Lung (tissue), 12 donors: Measurements from ENCODE around the gene PLXNB3. TPM values are rescaled to one million over a fixed set of nuclear protein-coding genes. Genes with fewer than 3 reads are reported as not detected.

Experiments used
- ATAC-seq: fragments of 200-7000 bp; cut with Tn5 transposase; one replicate; pipeline ENCODE4 v1.9.1; 2020; ENCODE audit warnings: moderate number of reproducible peaks; ENCODE audit not compliant: insufficient read depth, low FRiP score
- DNase-seq, 3 donors: peaks; one replicate each; pipeline ENCODE4 v3.0.0-alpha.2; 2013 to 2017
- H3K27ac ChIP-seq, 2 donors: one replicate each; pipeline ENCODE4 v1.5.1; 2013; ENCODE audit warnings: mild to moderate bottlenecking in 2 of 2, moderate library complexity in 2 of 2, control low read depth in 1 of 2, inconsistent platforms in 1 of 2, low read depth in 1 of 2, low read length in 1 of 2
- H3K27me3 ChIP-seq, 3 donors: one replicate each; pipeline ENCODE4 v1.5.1; 2013; ENCODE audit warnings: low read length in 2 of 3; ENCODE audit not compliant: control insufficient read depth in 3 of 3, insufficient read depth in 3 of 3
- H3K36me3 ChIP-seq, 4 donors: one replicate each; pipeline ENCODE4 v1.5.1; 2013; ENCODE audit warnings: low read length in 4 of 4, mild to moderate bottlenecking in 1 of 4, moderate library complexity in 1 of 4; ENCODE audit not compliant: control insufficient read depth in 4 of 4, insufficient read depth in 4 of 4
- H3K4me1 ChIP-seq, 5 donors: one replicate each; pipeline ENCODE4 v1.5.1; 2013; ENCODE audit warnings: low read length in 5 of 5, mild to moderate bottlenecking in 2 of 5, moderate library complexity in 1 of 5; ENCODE audit not compliant: control insufficient read depth in 5 of 5, insufficient read depth in 5 of 5
- H3K4me3 ChIP-seq: one replicate; pipeline ENCODE4 v1.5.1; 2013; ENCODE audit warnings: mild to moderate bottlenecking, control low read depth, moderate library complexity
- H3K9ac ChIP-seq, 2 donors: one replicate each; pipeline ENCODE4 v1.5.1; 2013; ENCODE audit warnings: low read length in 2 of 2, control low read depth in 1 of 2; ENCODE audit not compliant: insufficient read depth in 1 of 2
- H3K9me3 ChIP-seq, 4 donors: one replicate each; pipeline ENCODE4 v1.5.1; 2013; ENCODE audit warnings: low read length in 3 of 4, mild to moderate bottlenecking in 1 of 4, moderate library complexity in 1 of 4; ENCODE audit not compliant: control insufficient read depth in 4 of 4, insufficient read depth in 3 of 4
- WGBS, 2 donors: extraction: QIAGEN DNeasy Blood & Tissue Kit; methylation state at CpG; one replicate each; pipeline ENCODE4 v1.1.7; 2013; 5-methylcytosine and 5-hydroxymethylcytosine counted together
- polyA plus RNA-seq, 2 donors: library from polyadenylated mRNA; stranded (reverse); fragments of 200-250 nt; gene quantifications; one replicate each; pipeline ENCODE4 v1.2.1, GENCODE V29; 2013
- total RNA-seq, 2 donors: library from RNA; depleted of rRNA in 1 of 2; stranded (reverse); fragments of >200 nt in 1 of 2; gene quantifications; one replicate each; pipeline ENCODE4 v1.2.1, GENCODE V29; 2014 to 2021
- TF ChIP-seq, protein P1 (sequence below): IDR thresholded peaks from 2 replicates; pipeline ENCODE4 v1.5.1; 2012; ENCODE audit warnings: mild to moderate bottlenecking; ENCODE audit errors: control extremely low read depth, extremely low read depth
- donor health status: control.
- donor health status: control.
- donor health status: Bipolar disorder and iron deficiency.
- donor health status: healthy.
- donor health status: DM: yes; HTN: yes; CAD: no.

The PLXNB3 gene
- total and polyA plus RNA-seq, 4 donors, result 1.0 to 2.6 (median 1.5) TPM

DNA sequence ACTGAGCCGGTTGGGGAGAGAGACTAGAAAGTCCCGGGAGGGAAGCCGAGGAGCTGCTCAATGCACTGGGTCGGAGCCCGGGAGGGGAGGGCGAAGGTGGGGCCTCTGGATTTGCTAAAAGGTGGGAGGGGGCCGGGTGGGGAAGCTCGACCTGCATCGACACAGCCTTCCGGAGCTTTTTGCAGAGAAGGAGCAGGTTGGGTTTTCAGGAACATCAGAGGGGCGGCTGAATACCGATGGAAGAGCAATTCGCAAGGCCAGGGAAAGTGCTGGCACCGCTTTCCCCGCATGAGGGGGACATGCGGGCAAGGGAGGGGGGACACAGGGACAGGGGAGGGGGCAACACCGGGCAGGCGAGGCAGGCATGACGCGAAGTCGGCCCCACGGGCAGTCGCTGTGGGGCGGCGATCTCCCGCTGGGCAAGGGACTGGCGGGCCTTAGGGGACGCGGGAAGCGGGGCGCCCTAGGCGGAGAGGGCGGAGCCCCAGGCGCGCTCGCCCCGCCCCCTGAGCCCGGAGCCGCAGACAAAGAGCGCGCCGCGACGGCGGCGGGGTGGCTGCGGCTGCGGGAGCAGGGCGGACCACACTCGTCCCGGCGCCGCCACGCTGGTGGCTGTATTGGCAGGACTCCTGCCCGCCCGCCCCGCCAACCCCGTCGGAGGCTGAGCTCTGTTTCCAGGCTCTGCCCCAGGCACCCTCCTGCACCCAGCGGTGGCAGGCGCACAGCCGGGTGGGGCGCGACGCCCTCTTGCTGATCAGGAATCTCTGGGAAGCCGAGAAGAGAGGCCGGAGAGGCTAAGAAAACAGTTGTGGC, 54.7 kb downstream of the PLXNB3 start:
- H3K36me3 ChIP-seq, result no peaks in the 10 kb centered on the region
- peak; percentile 59 to 75 (median 68) for DNase-seq
- ATAC-seq, result peak; percentile 42
- 20% methylated on average over 19 to 67 of the region's 67 CpGs for WGBS, 2 donors
- H3K27ac ChIP-seq, result no peak overlapping the region
- no peaks in the 10 kb centered on the region for H3K27me3 ChIP-seq
- H3K4me3 ChIP-seq, result no peak overlapping the region
- peaks cover 0 to 4% (median 0%) of the 10 kb centered on the region in 5 donors for H3K4me1 ChIP-seq
- TF ChIP-seq, protein P1, sequence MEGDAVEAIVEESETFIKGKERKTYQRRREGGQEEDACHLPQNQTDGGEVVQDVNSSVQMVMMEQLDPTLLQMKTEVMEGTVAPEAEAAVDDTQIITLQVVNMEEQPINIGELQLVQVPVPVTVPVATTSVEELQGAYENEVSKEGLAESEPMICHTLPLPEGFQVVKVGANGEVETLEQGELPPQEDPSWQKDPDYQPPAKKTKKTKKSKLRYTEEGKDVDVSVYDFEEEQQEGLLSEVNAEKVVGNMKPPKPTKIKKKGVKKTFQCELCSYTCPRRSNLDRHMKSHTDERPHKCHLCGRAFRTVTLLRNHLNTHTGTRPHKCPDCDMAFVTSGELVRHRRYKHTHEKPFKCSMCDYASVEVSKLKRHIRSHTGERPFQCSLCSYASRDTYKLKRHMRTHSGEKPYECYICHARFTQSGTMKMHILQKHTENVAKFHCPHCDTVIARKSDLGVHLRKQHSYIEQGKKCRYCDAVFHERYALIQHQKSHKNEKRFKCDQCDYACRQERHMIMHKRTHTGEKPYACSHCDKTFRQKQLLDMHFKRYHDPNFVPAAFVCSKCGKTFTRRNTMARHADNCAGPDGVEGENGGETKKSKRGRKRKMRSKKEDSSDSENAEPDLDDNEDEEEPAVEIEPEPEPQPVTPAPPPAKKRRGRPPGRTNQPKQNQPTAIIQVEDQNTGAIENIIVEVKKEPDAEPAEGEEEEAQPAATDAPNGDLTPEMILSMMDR, result no peak
- H3K9me3 ChIP-seq, result no peaks in the 10 kb centered on the region
- H3K9ac ChIP-seq, result peak overlapping the region in 1 of 2 donors; percentile 25

- H3K27ac ChIP-seq, result no peak overlapping the region
- DNase-seq (peak in 2 of 3 donors; percentile 29 to 48), ATAC-seq (no peak)
- peaks cover 0 to 4% (median 0%) of the 10 kb centered on the region in 5 donors for H3K4me1 ChIP-seq
- no peaks in the 10 kb centered on the region for H3K9me3 ChIP-seq
- H3K36me3 ChIP-seq, result no peaks in the 10 kb centered on the region
- TF ChIP-seq, protein P1, result no peak
- no peaks in the 10 kb centered on the region for H3K27me3 ChIP-seq
- peak overlapping the region; percentile 7 to 25 for H3K9ac ChIP-seq
- H3K4me3 ChIP-seq, result no peak overlapping the region
- 45 to 49% methylated on average over 15 to 23 of the region's 23 CpGs for WGBS, 2 donors
Measured at GRCh38 chrX:153819384-153820040, 55.5 kb downstream of the PLXNB3 start.

GRCh38 chrX:153820601-153821000, 56.6 kb downstream of the PLXNB3 start:
- no peak for ATAC-seq
- H3K9me3 ChIP-seq, result no peaks in the 10 kb centered on the region
- no peaks in the 10 kb centered on the region for H3K36me3 ChIP-seq
- no peak overlapping the region for H3K9ac ChIP-seq
- no peak for DNase-seq
- H3K4me1 ChIP-seq, result peaks cover 0 to 4% (median 0%) of the 10 kb centered on the region in 5 donors
- 81 to 84% methylated on average over 7 of the region's 7 CpGs for WGBS, 2 donors
- H3K4me3 ChIP-seq, result no peak overlapping the region
- peaks cover 0 to 3% (median 0%) of the 10 kb centered on the region in 3 donors for H3K27me3 ChIP-seq
- TF ChIP-seq, protein P1, result no peak
- no peak overlapping the region for H3K27ac ChIP-seq
